SK-N-SH (cell line): ENCODE results near the gene GLUD1.
"Not testable (repeated sequence)": the region's sequence is repeated elsewhere in the genome, so short reads cannot be mapped to it uniquely, and the experiment has no call there.

Experiments
- CHD2 ChIP-seq: fragments of 150-350 bp; IDR thresholded peaks from 2 replicates; pipeline ENCODE4 v1.6.1; 2018; ENCODE audit warnings: low read length; ENCODE audit not compliant: partially characterized antibody
- CTCF ChIP-seq: fragments of 200-600 bp; sonication (generic); IDR thresholded peaks from 2 replicates; pipeline ENCODE4 v1.6.1; 2017; ENCODE audit warnings: antibody characterized with exemption, mild to moderate bottlenecking, moderate library complexity
- JUND ChIP-seq: IDR thresholded peaks from 2 replicates; pipeline ENCODE4 v1.4.0; 2012
- RAD21 ChIP-seq: IDR thresholded peaks from 2 replicates; pipeline ENCODE4 v1.6.1; 2012; ENCODE audit warnings: mild to moderate bottlenecking, low read length
- YY1 ChIP-seq: IDR thresholded peaks from 2 replicates; pipeline ENCODE4 v1.4.0; 2012; ENCODE audit warnings: low read depth, mild to moderate bottlenecking

- TF ChIP-seq CHD2, CTCF, JUND, RAD21, YY1: not testable (repeated sequence)
Measured at GRCh38 chr10:87118122-87118521, 23.5 kb upstream of the GLUD1 start.
